Psoas muscle (tissue), 8 donors: ENCODE measurements around the gene PIGL. TPM values are rescaled to one million over a fixed set of nuclear protein-coding genes. Genes with fewer than 3 reads are reported as not detected.
A peak's percentile ranks its signal among the peaks of the same experiment; 100 is the strongest.

Source experiments
- ATAC-seq, 4 donors: fragments of 200-7000 bp; cut with Tn5 transposase; one replicate each; pipeline ENCODE4 v1.9.1; 2020; ENCODE audit warnings: moderate library complexity in 3 of 4, mild to moderate bottlenecking in 2 of 4
- DNase-seq, 2 donors: peaks; one replicate each; pipeline ENCODE4 v3.0.0-alpha.2; 2020
- H3K27ac ChIP-seq: fragments of 200-600 bp; one replicate; pipeline ENCODE4 v1.8.0; 2022
- H3K27me3 ChIP-seq, 3 donors: fragments of 200-600 bp in 1 of 3; one replicate each; pipeline versions ENCODE4 v1.6.1 to v1.8.0; 2013 to 2022; ENCODE audit warnings: low read length in 2 of 3, mild to moderate bottlenecking in 2 of 3, moderate library complexity in 1 of 3; ENCODE audit not compliant: insufficient read depth in 3 of 3
- H3K36me3 ChIP-seq, 2 donors: fragments of 200-600 bp in 1 of 2; one replicate each; pipeline versions ENCODE4 v1.6.1 to v1.8.0; 2013 to 2022; ENCODE audit warnings: low read depth in 1 of 2, mild to moderate bottlenecking in 1 of 2, moderate library complexity in 1 of 2; ENCODE audit not compliant: insufficient read depth in 1 of 2
- H3K4me1 ChIP-seq: fragments of 200-600 bp; one replicate; pipeline ENCODE4 v1.8.0; 2022
- H3K4me3 ChIP-seq: fragments of 200-600 bp; one replicate; pipeline ENCODE4 v1.8.0; 2022; ENCODE audit warnings: mild to moderate bottlenecking
- H3K9me3 ChIP-seq: fragments of 200-600 bp; one replicate; pipeline ENCODE4 v1.8.0; 2022
- WGBS, 3 donors: extraction: QIAGEN DNeasy Blood & Tissue Kit; methylation state at CpG; one replicate each; pipeline versions ENCODE4 v1.1.6 to v1.1.7; 2013; 5-methylcytosine and 5-hydroxymethylcytosine counted together
- intact Hi-C, 2 donors: fragments of 100-400 bp; cut with DNase I; formaldehyde crosslinking; loops; one replicate each; pipeline versions ENCODE4 v1.11.0 to v1.14.2; 2022
- long read RNA-seq, 2 donors: library from polyadenylated mRNA; unstranded; transcript quantifications; one replicate each; pipeline ENCODE4 v2.0.0, GENCODE V29; 2021
- polyA plus RNA-seq, 3 donors: library from polyadenylated mRNA; stranded (reverse); fragments of 200-250 nt; gene quantifications; one replicate each; pipeline ENCODE4 v1.2.3, GENCODE V29; 2013
- total RNA-seq, 4 donors: library from RNA; stranded (reverse); fragmentation: NEBNext Ultra II Directional in 2 of 4; extraction: Animal tissue kit (Norgen Biotek cat#: 25700) in 2 of 4; gene quantifications; one replicate each; pipeline versions ENCODE4 v1.2.1 to v1.2.4, GENCODE V29; 2021 to 2023
- TF ChIP-seq, protein P1 (sequence below): fragments of 200-600 bp; IDR thresholded peaks from one replicate; pipeline ENCODE4 v1.8.0; 2022; ENCODE audit warnings: antibody characterized with exemption
- donor health status: healthy with polysubstance abuse.
- donor health status: DM: no; HTN: no; CAD: no; lungs with moderate emphysema.
- donor health status: Bipolar disorder and iron deficiency.
- donor health status: healthy.
- donor health status: DM: yes; HTN: yes; CAD: no.
- donor health status: DM: no; HTN: no; CAD: no.
- donor health status: DM: no; HTN: no; CAD: no.
- donor health status: DM: yes; HTN: yes; CAD: no.

PIGL gene
- total RNA-seq (10 to 100 TPM in 1 of 4 donors, 1 to 10 TPM in 3; 6.7 to 13.2 (median 7.7) TPM), polyA plus RNA-seq (10 to 100 TPM in 1 of 3 donors, 1 to 10 TPM in 2; 3.8 to 13.0 (median 8.3) TPM)
- long read RNA-seq, donor 1, partial matches to known transcripts: 0 of 2 reads
- long read RNA-seq, donor 1, other reads (novel, unspliced or antisense): 1 of 2 reads
- long read RNA-seq, donor 2, partial matches to known transcripts: 0 of 3 reads
- long read RNA-seq, donor 2, other reads (novel, unspliced or antisense): 2 of 3 reads

- H3K9me3 ChIP-seq: no peaks in the 10 kb centered on the region
- TF ChIP-seq, protein P1, sequence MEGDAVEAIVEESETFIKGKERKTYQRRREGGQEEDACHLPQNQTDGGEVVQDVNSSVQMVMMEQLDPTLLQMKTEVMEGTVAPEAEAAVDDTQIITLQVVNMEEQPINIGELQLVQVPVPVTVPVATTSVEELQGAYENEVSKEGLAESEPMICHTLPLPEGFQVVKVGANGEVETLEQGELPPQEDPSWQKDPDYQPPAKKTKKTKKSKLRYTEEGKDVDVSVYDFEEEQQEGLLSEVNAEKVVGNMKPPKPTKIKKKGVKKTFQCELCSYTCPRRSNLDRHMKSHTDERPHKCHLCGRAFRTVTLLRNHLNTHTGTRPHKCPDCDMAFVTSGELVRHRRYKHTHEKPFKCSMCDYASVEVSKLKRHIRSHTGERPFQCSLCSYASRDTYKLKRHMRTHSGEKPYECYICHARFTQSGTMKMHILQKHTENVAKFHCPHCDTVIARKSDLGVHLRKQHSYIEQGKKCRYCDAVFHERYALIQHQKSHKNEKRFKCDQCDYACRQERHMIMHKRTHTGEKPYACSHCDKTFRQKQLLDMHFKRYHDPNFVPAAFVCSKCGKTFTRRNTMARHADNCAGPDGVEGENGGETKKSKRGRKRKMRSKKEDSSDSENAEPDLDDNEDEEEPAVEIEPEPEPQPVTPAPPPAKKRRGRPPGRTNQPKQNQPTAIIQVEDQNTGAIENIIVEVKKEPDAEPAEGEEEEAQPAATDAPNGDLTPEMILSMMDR: peak; percentile 3
- 0 to 1% (median 0%) methylated on average over 29 of the region's 29 CpGs for WGBS, 3 donors
- H3K27me3 ChIP-seq: no peaks in the 10 kb centered on the region
- peaks cover 30% of the 10 kb centered on the region for H3K4me1 ChIP-seq
- DNase-seq: peak; percentile 86 to 92
- H3K27ac ChIP-seq: peak within 1 kb of the TSS; percentile 98
- intact Hi-C loops: no loop called here
- peak; percentile 69 to 79 (median 70) for ATAC-seq
- no peaks in the 10 kb centered on the region for H3K36me3 ChIP-seq
- H3K4me3 ChIP-seq: peak within 1 kb of the TSS; percentile 99
Measured at GRCh38 chr17:16217002-16217635, at the start of gene PIGL. PIGL (plus strand) TSS chr17:16217210; CDS start chr17:16217227, 17 bp downstream.

GRCh38 chr17:16171613-16172012 lies 45.4 kb upstream of the PIGL start:
- Histone ChIP-seq H3K4me3 (no peak overlapping the region), H3K4me1 (no peaks in the 10 kb centered on the region), H3K9me3 (no peaks in the 10 kb centered on the region), H3K27ac (no peak overlapping the region), H3K36me3 (peaks cover 0 to 37% of the 10 kb centered on the region in 2 donors), H3K27me3 (no peaks in the 10 kb centered on the region)
- DNase-seq: no peak
- WGBS, 3 donors: 73 to 81% (median 77%) methylated on average over 7 of the region's 7 CpGs
- TF ChIP-seq, protein P1: no peak
- no peak for ATAC-seq
- intact Hi-C loops: no loop called here

- intact Hi-C loops: no loop called here
- no peak overlapping the region for H3K27ac ChIP-seq
- H3K9me3 ChIP-seq: no peaks in the 10 kb centered on the region
- no peak overlapping the region for H3K4me3 ChIP-seq
- 95 to 97% (median 96%) methylated on average over 5 of the region's 5 CpGs for WGBS, 3 donors
- ATAC-seq (no peak), DNase-seq (no peak)
- H3K4me1 ChIP-seq: peaks cover 5% of the 10 kb centered on the region
- TF ChIP-seq, protein P1: no peak
- no peaks in the 10 kb centered on the region for H3K27me3 ChIP-seq
- H3K36me3 ChIP-seq: peaks cover 0 to 4% of the 10 kb centered on the region in 2 donors
Measured at GRCh38 chr17:16178836-16179235, 38.2 kb upstream of the PIGL start.

DNA sequence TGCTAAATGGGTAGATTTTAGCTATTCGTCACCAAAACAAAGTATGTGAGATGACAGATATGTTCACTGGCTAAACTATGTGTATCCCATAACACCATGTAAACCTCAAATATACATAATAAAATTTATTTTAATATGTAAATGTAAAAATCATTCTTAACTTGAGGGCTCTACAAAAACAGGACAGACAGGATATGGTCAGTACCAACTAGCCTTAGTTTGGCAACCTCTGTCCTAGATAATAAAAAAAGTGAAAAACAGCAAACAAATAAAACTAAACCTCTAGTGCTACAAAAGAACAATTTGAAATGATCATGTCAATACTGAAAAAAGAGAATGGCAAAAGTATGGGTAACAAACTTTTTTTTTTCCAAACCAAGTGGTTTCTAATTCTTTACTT lies 35.4 kb upstream of the PIGL start:
- intact Hi-C loops: no loop called here
- H3K4me1 ChIP-seq: peaks cover 13% of the 10 kb centered on the region
- no peak for DNase-seq
- H3K27me3 ChIP-seq: no peaks in the 10 kb centered on the region
- TF ChIP-seq, protein P1: no peak
- no peak overlapping the region for H3K27ac ChIP-seq
- H3K9me3 ChIP-seq: no peaks in the 10 kb centered on the region
- no peak for ATAC-seq
- H3K4me3 ChIP-seq: no peak overlapping the region
- WGBS, 3 donors: 97 to 100% (median 100%) methylated on average over 1 of the region's 1 CpG
- H3K36me3 ChIP-seq: peaks cover 0 to 25% of the 10 kb centered on the region in 2 donors
